ENCODE measurements around the gene SUPT3H. TPM values are rescaled to one million over a fixed set of nuclear protein-coding genes. Genes with fewer than 3 reads are reported as not detected.

Gene SUPT3H
- total RNA-seq, 4 donors from 2014 or later = 1.1 to 4.7 (median 3.7) TPM

DNA sequence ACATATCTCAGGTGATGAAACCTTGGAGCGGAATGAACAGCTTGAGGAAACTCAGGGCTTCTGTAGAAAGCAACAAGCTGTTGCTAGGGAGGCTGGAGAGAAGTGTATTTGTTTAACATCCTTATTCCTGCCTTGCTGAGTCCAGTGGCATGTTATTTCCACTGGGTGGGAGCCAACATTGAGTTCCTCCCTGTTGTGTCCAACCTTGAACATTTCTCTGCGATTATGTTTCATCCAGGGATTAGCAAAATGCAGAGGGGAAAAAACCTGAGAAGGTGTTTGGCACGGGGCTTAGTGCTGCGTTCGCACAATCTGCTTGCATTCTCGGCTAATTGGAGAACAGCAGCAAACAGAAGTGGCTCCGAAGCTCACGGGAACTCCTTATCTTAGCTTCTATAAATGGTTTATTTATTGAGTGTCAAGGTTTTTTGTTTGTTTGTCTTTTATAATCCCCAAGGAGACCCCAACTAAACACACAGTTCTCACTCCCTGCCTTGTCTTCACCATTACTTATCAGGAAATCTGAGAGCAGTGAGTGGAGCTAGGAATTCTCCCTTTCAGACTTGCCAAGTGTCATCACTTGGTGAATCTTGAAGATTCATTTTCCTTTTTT, 577.5 kb downstream of the SUPT3H start:
- Histone ChIP-seq H3K4me1 (peaks cover 8% of the 10 kb centered on the region), H3K4me3 (no peak overlapping the region), H3K36me3 (no peaks in the 10 kb centered on the region), H3K9me3 (no peaks in the 10 kb centered on the region), H3K27me3 (no peaks in the 10 kb centered on the region), H3K27ac (no peak overlapping the region)
- WGBS = 55% methylated on average over 8 of the region's 8 CpGs
- DNase-seq (ENCODE audit: low spot score in 2 of 2) = no peak
- TF ChIP-seq POLR2AphosphoS5 (IDR thresholded peaks at IDR 0.05) = no peak
- TF ChIP-seq POLR2A (IDR thresholded peaks at IDR 0.05) = no peak
- no peak for TF ChIP-seq EP300 (IDR thresholded peaks at IDR 0.05)
- TF ChIP-seq, protein P1, sequence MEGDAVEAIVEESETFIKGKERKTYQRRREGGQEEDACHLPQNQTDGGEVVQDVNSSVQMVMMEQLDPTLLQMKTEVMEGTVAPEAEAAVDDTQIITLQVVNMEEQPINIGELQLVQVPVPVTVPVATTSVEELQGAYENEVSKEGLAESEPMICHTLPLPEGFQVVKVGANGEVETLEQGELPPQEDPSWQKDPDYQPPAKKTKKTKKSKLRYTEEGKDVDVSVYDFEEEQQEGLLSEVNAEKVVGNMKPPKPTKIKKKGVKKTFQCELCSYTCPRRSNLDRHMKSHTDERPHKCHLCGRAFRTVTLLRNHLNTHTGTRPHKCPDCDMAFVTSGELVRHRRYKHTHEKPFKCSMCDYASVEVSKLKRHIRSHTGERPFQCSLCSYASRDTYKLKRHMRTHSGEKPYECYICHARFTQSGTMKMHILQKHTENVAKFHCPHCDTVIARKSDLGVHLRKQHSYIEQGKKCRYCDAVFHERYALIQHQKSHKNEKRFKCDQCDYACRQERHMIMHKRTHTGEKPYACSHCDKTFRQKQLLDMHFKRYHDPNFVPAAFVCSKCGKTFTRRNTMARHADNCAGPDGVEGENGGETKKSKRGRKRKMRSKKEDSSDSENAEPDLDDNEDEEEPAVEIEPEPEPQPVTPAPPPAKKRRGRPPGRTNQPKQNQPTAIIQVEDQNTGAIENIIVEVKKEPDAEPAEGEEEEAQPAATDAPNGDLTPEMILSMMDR (IDR thresholded peaks at IDR 0.05) = no peak

DNA sequence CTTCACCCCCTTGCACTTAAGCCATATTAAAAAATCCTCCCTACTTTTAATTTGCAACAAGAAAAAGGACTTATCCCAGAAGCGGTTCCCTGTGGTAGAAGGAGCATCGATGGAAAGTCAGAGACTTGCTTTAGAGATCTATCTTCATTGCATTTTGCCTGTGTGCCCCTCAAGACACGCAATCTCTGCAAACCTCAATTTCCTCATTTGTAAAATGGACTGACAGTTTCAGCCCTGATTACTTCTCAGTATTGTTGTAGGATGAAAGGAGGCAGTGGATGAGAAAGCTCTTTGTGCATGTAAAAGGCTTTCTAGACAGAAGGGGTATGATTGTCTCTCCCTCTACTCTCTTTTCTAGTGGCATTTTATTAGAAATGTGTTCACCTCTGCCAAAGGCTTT, 580.0 kb downstream of the SUPT3H start:
- TF ChIP-seq EP300 (IDR thresholded peaks at IDR 0.05) (no peak), POLR2A (IDR thresholded peaks at IDR 0.05) (no peak), POLR2AphosphoS5 (IDR thresholded peaks at IDR 0.05) (no peak)
- TF ChIP-seq, protein P1 (IDR thresholded peaks at IDR 0.05) = no peak
- H3K27me3 ChIP-seq = no peaks in the 10 kb centered on the region
- DNase-seq (ENCODE audit: low spot score in 2 of 2) = no peak
- 87% methylated on average over 3 of the region's 3 CpGs for WGBS
- peaks cover 8% of the 10 kb centered on the region for H3K4me1 ChIP-seq
- no peak overlapping the region for H3K27ac ChIP-seq
- no peak overlapping the region for H3K4me3 ChIP-seq
- H3K9me3 ChIP-seq = no peaks in the 10 kb centered on the region
- no peaks in the 10 kb centered on the region for H3K36me3 ChIP-seq

DNA sequence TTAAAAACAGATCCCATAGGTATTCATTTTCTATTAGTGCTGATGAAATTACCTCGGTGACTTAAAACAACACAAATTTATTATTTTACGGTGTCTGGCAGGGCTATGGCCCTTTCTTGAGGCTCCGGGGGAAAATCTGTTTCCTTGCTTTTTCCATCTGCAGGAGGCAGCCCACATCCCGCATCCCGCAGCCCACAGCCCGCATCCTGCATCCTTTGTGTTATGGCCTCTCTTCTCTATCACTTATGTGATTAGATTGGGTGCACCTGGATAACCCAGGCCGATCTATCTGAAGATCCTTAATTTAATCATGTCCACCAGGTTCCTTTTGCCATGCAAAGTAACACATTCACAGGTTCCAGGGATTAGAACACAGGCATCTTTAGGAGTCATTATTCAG, 582.4 kb downstream of the SUPT3H start:
- no peaks in the 10 kb centered on the region for H3K36me3 ChIP-seq
- H3K9me3 ChIP-seq = no peaks in the 10 kb centered on the region
- no peak overlapping the region for H3K4me3 ChIP-seq
- no peak overlapping the region for H3K27ac ChIP-seq
- DNase-seq (ENCODE audit: low spot score in 2 of 2) = no peak
- 93% methylated on average over 7 of the region's 7 CpGs for WGBS
- no peak for TF ChIP-seq POLR2AphosphoS5 (IDR thresholded peaks at IDR 0.05)
- no peaks in the 10 kb centered on the region for H3K27me3 ChIP-seq
- H3K4me1 ChIP-seq = peaks cover 2% of the 10 kb centered on the region

DNA sequence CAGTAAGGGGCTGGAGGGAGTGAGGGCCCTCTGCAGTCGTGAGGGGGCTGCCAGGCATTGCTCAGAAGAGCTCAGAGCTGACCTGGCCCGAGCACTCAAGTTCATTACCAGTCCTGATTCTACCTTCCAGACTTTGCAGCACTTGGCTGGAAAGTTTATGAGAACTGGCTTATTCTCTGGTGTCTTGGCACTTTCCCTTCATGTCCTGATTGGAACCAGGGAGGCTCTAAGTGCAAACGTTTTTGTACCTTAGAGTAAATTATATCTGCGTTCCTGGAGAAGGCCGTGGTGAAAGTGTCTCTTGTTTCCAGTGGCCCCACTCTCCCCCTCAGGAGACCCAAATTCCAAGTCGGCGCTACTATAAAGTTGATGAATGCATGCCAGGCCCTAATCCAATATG, 587.9 kb downstream of the SUPT3H start:
- Histone ChIP-seq H3K4me3 (no peak overlapping the region), H3K36me3 (no peaks in the 10 kb centered on the region), H3K27me3 (no peaks in the 10 kb centered on the region), H3K27ac (no peak overlapping the region), H3K4me1 (no peaks in the 10 kb centered on the region), H3K9me3 (no peaks in the 10 kb centered on the region)
- TF ChIP-seq, protein P1 (IDR thresholded peaks at IDR 0.05) = no peak
- no peak for TF ChIP-seq POLR2A (IDR thresholded peaks at IDR 0.05)
- no peak for TF ChIP-seq EP300 (IDR thresholded peaks at IDR 0.05)
- TF ChIP-seq POLR2AphosphoS5 (IDR thresholded peaks at IDR 0.05) = no peak
- no peak for DNase-seq (ENCODE audit: low spot score in 2 of 2)
- 60% methylated on average over 7 of the region's 7 CpGs for WGBS

DNA sequence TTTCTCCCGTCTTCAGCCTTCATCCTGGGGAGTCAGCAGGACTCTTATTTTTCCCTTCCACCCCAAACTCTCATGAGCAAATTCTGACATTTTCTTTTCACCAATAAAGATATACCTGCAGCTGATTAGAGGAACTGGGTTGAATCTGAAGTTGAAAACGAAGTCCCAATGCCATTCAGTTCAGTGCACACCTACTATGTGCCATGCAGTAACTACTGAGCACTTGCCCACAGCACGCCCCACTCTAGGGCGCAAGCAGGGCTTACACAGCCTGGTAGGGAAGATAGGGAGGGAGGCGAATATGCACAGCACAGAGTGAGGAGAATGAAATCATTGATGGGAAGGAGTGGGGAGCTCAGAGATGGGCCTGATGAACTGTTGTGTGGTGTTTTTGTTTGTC, 588.7 kb downstream of the SUPT3H start:
- DNase-seq (ENCODE audit: low spot score in 2 of 2) = no peak
- no peak overlapping the region for H3K4me3 ChIP-seq
- WGBS = 80% methylated on average over 5 of the region's 5 CpGs
- H3K27me3 ChIP-seq = no peaks in the 10 kb centered on the region
- H3K36me3 ChIP-seq = no peaks in the 10 kb centered on the region
- TF ChIP-seq EP300 (IDR thresholded peaks at IDR 0.05) (no peak), POLR2A (IDR thresholded peaks at IDR 0.05) (no peak), POLR2AphosphoS5 (IDR thresholded peaks at IDR 0.05) (no peak)
- TF ChIP-seq, protein P1 (IDR thresholded peaks at IDR 0.05) = no peak
- no peaks in the 10 kb centered on the region for H3K4me1 ChIP-seq
- H3K9me3 ChIP-seq = no peaks in the 10 kb centered on the region
- H3K27ac ChIP-seq = no peak overlapping the region
